WI38 (cell line): ENCODE results near the gene PEX26.

Experiments
- H3K4me3 ChIP-seq: 2 replicates; pipeline ENCODE4 v1.5.1; 2011; ENCODE audit warnings: low read depth, mild to moderate bottlenecking, control low read depth, low read length
- TF ChIP-seq, protein P1 (sequence below): IDR thresholded peaks from 2 replicates; pipeline ENCODE4 v1.5.1; 2012; ENCODE audit warnings: low read depth, mild to moderate bottlenecking, control low read depth, low read length

PEX26 gene

DNA sequence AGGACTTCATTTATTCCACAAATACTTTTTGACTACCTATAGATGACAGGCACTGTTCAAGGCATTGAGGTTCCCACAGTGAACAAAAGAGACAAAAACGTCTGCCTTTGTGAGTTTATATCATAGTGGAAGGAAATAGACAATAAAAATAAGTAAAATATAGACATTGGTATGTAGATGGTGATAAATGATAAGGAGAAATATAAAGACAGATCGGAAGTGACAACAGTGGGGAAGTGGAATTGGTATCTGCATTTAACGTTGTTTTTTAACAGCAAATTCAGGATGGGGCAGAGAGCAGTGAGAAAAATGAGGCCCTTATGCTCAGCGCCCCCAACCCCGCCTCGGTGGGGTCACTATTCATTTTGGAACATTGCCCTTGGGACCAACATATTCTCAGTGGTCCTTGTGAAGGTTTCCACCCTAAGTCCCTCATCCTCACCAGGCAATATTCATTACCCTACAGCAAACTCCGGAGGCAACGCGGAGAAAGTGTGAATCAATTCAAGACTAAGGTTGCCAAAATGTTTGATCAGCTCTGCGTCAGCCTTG, 627 bp upstream of the PEX26 start:
- peak overlapping the region; percentile 100 for H3K4me3 ChIP-seq
- TF ChIP-seq, protein P1, sequence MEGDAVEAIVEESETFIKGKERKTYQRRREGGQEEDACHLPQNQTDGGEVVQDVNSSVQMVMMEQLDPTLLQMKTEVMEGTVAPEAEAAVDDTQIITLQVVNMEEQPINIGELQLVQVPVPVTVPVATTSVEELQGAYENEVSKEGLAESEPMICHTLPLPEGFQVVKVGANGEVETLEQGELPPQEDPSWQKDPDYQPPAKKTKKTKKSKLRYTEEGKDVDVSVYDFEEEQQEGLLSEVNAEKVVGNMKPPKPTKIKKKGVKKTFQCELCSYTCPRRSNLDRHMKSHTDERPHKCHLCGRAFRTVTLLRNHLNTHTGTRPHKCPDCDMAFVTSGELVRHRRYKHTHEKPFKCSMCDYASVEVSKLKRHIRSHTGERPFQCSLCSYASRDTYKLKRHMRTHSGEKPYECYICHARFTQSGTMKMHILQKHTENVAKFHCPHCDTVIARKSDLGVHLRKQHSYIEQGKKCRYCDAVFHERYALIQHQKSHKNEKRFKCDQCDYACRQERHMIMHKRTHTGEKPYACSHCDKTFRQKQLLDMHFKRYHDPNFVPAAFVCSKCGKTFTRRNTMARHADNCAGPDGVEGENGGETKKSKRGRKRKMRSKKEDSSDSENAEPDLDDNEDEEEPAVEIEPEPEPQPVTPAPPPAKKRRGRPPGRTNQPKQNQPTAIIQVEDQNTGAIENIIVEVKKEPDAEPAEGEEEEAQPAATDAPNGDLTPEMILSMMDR: no peak

- H3K4me3 ChIP-seq: peak overlapping the region; percentile 100
- TF ChIP-seq, protein P1: no peak
Observed at GRCh38 chr22:18078329-18079041, 695 bp downstream of the PEX26 start.

- H3K4me3 ChIP-seq: no peak overlapping the region
- TF ChIP-seq, protein P1: no peak
Observed at GRCh38 chr22:18079706-18080233, 2.0 kb downstream of the PEX26 start.

DNA sequence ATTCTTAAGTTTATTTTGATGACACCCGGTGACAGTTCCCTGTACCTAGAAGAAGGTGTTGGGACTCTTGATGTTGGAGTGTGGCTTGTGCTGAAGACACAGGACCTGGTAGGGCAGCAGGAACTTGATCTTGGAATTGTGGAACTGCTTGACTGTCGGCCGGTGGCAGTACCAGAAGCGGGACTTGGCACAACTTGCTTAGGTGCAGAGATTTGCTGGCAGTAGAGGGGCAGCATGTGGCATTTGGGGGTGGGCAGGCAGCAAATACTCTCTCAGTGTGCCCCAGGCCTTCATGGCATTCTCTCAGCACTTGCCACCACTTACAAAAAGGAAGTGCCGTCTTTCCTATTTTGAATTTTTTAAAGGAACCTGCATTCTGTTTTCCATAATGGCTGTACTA, 3.6 kb downstream of the PEX26 start:
- H3K4me3 ChIP-seq: no peak overlapping the region
- TF ChIP-seq, protein P1: no peak

DNA sequence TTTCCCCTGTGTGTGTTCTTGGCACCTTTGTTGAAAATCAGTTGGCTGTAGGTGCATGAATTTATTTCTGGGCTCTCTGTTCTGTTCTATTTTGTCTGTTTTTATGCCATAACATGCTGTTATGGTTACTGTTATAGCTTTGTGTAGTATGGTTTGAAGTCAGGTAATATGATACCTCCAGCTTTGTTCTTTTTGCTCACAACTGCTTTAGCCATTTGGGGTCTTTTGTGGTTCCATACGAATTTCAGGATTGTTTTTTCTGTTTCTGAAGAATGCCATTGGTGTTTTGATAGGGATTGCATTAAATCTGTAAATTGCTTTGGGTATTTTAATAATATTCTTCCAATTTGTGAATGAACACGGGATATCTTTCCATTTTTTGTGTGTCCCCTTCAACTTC, 4.7 kb downstream of the PEX26 start:
- H3K4me3 ChIP-seq: no peak overlapping the region
- TF ChIP-seq, protein P1: no peak

DNA sequence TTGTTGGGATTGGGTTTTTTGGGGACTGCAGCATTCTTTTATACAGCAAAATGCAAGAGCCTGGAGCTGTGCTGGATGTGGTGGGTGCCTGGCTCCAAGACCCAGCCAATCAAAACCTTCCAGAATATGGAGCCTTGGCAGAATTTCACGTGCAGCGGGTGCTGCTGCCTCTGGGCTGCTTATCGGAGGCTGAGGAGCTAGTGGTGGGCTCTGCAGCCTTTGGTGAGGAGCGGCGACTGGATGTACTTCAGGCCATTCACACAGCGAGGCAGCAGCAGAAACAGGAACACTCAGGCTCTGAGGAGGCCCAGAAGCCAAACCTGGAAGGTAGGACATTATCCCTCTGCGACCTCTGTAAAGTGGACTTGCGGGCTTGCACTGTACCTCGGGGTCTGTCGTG, 5.6 kb downstream of the PEX26 start:
- TF ChIP-seq, protein P1: no peak
- H3K4me3 ChIP-seq: no peak overlapping the region

DNA sequence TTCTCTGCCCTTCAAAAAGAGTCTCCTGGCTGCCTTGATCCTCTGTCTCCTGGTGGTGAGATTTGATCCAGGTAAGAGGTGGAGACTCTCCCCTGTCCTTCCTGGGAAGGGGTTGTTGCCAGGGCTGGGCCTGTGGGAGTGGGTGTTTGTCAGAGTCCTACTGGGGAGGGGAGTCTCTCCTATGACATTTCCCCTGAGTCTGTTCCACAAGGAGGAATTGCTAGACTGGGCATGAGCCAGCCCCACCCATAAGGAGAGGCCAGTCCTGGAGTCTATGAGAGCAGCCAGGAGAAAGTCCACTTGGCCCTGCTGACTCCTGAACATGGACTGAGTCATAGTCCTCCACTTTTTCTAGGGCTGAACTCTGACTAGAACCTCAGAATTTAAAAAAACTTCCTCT, 7.4 kb downstream of the PEX26 start:
- TF ChIP-seq, protein P1: no peak
- H3K4me3 ChIP-seq: no peak overlapping the region
